Fibroblast of skin of right biceps (primary cell): Measurements from ENCODE around the gene CHRNA1.
A peak's percentile ranks its signal among the peaks of the same experiment; 100 is the strongest.

Experiments used
- DNase-seq: peaks from one replicate; pipeline ENCODE4 v3.0.0-alpha.2; 2013

The CHRNA1 gene

DNA sequence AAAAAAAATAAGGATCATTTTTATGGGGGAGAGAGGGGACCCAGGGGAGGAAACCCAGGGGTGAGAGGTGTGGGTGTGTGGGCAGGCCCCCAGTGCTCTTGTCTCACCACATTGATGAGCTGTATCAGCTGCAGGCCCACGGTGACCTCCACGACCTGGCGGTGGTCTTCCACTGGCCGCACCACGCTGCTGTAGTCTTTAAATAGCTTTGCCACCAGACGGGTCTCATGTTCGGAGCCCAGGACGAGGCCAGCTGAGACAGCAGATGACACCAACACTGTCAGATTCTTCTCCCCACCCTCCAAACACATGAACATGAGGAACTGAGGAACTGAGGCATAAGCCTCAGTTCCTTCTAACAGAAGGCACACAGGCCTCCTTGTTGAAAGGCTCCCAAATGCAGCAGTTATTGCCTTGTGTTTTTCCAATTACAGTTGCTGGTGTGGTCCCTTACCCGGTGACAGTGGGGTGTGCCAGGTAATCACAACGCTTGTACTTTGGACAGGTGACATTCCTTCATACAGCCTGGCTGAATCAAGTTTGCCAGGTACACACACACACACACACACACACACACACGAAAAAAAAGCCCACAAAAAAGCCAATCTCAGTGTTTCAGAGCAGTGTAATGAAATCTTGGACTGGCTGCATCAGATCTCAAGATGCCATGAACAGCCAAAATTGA lies 4.7 kb downstream of the CHRNA1 start:
- DNase-seq: no peak

DNA sequence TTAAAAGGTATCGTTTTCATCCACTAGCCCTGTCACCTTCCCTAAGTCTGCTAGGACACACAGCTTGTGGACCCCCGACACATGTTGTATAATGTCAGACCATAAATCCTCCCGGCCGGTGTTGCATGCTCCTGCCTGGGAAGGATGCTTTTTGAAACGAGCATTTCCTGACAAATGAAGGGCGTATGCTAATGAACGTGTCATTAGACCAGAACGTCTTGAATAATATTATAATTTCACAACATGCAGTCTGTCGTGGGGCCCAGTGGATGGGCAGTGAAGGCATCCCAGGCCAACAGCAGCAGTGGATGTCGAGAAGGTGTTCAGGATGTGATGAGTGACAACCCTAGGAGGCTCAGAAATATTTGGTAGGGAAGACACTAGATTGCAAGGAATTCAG lies 7.5 kb downstream of the CHRNA1 start:
- no peak for DNase-seq

DNA sequence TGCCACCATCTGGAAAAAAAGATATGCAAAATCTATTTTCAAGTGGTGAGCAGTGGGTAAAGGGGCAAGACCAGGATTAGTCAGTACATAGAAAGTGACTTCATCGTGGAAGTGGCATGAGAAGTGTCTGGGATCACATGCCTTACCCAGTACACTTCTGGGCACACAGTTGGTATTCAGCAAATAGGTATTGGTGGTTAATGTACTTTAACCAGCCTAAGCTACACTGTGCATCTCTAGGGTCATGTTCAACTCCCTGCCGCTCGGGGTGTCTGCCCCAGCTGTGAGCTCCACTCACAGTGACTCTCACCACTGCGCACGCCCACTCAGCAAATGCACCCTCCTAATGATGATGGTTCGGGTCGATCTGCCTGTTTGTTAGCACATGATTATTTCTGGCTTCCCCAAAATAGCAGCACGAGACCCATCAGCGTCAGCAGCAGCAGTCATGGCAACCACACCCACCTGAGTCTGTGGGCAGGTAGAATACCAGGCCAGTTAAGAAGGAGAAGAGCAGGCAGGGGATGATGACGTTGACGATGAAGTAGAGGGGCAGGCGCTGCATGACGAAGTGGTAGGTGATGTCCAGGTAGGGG lies 11.1 kb downstream of the CHRNA1 start:
- no peak for DNase-seq

DNA sequence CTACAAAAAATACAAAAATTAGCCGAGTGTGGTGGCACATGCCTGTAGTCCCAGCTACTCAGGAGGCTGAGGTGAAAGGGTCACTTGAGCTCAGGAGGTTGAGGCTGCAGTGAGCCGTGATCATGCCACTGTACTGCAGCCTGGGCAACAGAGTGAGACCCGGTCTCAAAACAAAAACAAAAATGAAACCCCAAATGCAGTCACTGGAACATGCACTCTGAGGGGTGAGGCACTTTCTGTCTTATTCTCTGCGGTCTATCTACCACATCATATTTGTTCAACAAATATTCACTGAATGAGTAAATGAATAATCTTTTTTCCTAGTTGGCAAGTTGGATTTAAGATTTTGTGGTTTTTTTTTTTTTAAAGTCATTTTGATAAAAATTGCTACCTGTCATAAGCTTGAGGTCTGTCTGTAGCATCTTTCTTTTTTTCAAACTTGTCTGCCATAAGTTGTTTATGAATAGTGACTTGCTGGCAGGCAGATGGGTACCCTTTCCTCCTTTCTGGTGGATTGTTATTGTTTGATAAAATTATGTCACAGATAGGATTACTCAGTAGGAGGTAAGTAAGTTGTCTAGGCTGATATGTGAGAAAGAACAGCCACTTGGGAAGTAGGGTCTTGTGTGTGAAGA lies 11.8 kb downstream of the CHRNA1 start:
- DNase-seq: no peak

DNA sequence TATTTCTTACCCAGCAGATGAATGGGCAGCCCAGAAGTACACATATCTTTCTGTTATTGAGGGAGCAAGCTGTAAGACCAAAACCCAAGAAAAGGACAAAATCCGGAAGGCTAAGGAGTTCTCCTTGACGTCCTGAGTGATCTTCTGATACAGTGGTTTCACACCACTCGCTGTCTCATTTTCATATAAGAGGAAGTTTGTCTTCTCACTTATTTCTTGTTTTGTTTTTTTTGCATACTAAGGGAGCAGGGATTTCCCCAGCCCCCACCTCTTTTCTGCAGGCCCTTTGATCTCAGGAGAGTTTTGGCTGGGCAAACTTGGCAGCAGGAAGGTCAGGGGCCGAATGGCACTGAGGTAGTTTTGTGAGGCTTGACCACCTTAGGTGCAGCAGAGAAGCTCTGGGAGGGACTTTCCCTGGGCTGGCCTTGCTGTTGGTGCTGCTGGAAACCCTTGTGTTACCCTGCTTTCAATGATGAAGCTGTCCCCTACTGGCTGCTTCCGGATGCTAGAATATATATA lies 13.3 kb downstream of the CHRNA1 start:
- DNase-seq: no peak

DNA sequence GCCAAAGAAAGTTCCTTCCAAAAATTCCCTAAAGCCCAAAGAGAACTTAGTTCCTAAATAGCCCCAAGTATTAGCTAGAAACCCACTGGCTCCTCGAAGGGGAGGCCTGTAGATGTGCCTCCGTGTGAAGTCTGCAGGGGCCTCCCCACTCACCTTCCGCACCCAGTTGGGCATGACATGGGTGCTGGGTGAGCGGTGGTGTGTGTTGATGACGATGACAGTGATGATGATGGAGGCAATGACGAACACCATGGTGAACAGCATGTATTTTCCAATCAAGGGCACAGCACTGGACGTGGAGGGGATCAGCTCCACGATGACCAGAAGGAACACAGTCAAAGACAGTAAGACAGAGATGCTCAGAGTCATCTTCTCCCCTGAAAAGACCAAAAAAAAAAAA lies 14.5 kb downstream of the CHRNA1 start:
- no peak for DNase-seq

DNA sequence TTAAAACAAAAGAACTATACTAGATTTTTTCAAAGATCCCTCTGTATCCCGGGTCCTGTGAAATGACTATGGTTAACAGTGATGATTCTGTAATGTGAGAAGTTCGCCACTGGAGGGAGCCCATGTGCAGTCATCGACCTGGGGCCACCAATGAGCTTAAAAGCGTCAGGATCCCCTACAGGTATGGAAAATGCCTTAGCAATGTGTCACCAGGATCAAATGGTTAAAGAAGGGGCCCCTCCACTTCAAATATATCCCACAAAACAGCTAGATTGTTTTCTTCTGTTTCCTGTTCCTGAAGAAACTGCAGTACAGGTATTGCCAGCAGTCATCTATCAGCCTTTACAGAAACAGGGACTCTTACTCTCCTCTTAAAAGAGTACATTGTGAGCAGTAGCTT lies 15.3 kb downstream of the CHRNA1 start:
- peak; percentile 50 for DNase-seq

DNA sequence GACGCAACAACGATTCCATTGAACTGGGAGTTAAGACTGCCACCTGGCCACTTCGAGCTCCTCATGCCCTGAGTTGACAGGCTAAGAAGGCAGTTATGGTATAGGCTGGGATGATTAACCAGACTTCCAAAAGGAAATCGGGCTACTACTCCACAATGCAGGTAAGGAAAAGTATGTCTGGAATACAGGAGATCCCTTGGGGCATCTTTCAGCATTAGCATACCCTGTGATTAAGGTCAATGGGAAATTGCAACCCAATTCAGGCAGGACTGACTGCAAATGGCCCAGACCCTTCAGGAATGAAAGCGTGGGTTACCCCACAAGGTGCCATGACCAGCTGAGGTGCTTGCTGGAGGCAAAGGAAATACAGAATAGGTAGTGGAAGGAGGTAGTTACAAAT lies 19.1 kb downstream of the CHRNA1 start:
- no peak for DNase-seq

DNA sequence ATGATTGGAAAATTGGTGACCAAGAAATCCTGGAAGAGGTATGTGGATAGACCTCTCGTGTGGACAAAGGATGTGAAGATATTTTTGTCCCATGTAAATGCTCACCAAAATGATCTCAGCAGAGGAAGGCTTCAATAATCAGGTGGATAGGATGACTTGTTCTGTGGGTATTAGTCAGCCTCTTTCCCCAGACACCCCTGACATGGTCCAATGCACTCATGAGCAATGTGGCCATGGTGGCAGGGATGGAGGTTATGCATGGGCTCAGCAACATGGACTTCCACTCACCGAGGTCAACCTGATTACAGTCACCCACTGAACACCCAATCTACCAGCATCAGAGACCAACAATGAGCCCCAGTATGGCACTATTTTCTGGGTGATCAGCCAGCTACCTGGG lies 20.2 kb downstream of the CHRNA1 start:
- DNase-seq: no peak

DNA sequence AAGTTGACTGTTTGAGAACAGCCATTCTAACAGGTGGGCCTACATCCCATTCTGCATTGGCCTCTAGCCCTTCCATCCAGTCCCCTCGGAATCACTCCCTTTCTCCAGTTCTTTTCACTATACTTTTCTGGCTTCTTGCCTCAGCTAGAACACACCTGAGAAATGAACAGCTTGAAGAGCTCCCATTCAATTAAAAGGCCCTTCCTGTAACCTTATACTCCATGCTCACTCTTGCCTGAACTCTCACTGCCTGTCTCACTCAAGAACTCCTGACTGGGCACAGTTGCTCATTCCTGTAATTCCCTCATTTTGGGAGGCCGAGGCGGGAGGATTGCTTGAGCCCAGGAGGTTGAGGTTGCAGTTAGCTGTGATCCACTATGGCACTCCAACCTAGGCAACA lies 23.6 kb downstream of the CHRNA1 start:
- no peak for DNase-seq

DNA sequence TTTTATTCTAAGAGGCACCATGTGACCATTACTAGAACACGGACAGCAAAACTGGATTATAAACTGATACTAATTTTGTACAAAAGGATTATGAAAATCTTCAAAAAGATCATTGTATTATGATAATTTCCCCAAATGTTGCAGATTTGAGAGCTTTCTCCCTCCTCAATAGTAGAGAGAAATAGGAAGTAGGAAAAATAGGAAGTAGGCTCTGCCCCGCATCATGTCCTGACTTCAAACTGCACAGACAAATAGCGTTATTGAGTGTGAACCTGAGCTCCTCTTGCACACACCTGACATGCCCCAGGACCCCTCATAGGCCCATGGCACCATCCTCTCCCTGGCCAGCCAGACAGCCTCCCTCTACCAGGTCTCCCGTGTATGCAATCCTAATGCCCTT lies 25.4 kb downstream of the CHRNA1 start:
- no peak for DNase-seq

DNA sequence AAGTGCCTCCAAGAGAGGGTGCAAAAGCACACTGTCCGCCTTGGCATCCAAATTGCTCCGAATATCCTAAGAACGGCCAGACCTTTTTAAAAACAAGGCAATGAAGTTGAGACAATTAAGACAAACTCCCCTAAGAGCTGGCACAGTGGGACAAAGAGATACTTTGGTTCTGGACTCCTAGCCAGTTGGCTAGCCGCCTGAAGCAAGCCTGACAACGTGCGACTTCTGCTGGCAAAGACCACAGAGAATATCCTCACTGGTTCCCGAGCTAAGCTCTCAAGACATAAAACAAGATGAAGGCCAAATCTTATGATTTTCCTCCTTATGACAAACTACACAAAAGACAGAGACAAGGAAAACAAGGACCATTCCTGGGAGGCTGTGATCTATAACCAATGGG lies 32.7 kb downstream of the CHRNA1 start:
- DNase-seq: no peak

DNA sequence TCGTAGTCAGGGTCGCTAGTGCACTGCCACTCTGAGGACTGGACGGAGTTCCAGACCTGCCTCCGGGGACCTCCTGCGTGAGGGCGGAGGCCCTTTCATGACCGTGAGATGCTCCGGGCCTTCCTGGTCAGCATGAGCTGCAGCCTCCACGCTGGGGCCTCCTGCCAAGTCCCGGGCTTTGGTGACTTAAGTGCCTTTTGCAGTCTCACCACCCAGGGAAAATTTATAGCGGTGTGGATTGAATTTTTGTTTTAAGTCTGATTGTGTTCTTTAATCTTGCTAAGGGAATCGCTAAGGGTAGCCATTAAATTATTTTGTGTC lies 33.6 kb downstream of the CHRNA1 start:
- DNase-seq: no peak

DNA sequence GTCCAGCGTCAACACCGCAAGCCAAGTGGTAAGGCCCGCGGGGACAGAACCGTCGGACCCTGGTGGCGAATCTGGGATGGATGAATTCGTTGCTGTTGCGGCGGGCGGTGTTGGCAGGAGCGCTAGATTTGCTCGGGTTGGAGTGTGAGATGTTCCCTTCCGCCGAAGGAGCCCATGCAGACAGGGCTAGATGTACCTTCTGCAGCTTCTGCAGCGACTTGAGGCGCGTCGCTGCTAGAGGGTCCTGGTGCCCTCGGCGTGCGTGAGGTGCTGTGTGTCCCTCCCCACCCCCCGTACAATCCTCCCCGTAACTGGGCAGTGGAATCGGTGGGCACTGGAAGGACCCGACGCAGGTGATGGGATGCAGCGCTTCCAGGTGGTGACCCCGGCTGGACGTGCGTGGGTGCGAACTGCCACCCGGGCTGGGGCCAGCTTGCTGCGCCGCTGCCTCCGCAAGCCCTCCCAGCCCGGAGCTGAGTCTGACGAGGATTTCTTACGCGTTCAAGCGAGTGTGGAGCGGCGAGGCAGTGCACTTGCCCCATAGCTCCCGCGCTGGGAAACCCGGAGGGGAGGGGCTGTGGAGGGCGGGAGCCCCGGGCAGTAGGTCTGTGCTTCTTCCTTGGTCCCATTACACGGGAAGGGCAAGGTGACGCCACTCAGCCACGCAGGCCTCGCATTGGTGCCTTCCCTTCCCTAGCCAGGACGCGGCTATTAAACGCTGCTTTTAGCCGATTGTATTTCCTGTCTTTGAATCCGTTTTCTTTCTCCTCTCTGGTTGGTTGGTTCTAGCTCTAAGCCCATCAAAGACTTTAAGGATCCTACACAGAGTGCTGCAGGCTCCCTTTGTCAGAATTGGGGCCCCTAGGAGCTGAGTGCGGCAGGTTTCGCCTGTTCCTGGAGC lies 34.2 kb downstream of the CHRNA1 start:
- no peak for DNase-seq

DNA sequence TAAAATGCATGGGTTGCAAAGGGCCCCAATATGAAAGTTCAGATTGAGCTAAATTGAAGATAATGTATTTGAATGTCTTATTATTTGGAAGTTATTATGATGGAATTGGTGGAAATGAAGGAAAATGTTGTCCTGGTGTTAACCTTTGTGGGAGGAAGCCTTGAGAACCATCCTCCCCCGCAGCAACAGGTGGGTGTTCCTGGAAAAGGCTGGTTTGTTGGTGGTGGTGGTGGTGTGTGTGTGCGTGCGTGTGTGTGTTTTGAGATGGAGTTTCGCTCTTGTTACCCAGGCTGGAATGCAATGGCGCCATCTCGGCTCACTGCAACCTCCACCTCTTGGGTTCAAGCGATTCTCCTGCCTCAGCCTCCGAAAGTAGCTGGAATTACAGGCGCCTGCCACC lies 36.2 kb downstream of the CHRNA1 start:
- DNase-seq: no peak

DNA sequence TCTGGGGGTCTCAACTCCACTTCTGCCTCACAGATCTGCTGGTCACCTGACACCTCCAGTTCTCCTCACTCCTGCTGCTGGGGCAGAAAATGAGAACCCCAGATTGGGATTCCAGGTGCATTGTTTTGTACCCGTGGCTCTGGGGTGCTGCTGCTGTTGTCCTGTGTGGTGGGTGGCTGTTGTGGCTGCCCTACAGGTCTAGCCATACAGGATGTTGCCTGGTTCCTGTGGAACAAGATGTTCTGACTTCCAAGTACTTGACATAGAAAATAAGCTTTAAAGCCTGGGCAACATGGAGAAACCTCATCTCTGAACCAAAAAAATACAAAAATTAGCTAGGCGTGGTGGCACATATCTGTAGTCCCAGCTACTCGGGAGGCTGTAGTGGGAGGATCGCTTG lies 38.1 kb downstream of the CHRNA1 start:
- no peak for DNase-seq

DNA sequence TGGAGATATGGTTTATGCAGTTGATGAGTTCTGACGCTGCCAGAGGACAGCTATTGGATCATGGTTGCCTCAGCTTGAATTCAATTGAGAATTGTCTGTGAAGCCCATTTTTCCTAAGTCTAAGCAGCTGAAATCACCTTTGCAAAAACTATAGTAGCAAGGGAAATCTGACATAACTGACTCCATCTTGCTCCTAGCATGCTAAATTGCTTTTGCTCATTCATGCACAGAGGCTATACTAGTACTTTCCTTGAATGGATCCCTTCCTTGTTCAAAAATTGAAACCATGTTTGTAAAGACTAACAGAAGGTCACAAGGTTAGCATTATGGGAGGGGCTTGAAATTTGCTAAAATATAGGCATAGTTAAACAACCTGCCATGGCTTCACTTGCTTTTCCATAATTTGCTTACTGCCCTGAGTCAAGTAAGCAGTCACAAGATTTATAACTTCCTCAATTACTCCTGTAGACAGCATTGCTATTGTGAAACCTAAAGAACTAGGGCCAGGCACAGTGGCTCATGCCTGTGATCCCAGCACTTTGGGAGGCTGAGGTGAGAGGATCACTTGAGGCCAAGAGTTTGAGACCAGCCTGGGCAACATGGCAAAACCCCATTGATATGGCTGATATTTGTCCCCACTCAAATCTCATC lies 41.2 kb downstream of the CHRNA1 start:
- DNase-seq: no peak

DNA sequence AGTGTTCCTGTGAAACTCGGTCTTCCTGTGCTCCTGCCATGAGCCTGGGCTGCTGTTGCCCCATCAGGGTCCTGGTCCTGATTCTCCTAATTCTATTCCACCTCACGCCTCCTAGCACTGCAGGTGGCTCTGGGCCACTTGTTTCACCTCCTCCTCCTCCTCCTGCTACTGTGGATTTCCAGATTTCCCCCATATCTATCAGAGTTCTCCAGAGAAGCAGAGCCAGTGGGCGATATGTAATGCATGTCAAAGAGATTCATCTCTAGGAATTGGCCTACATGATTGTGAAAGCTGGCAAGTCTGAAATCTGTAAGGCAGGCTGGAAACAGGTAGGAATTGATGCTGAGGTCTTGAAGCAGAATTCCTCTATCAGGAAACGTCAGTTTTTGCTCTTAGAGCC lies 45.3 kb downstream of the CHRNA1 start:
- DNase-seq: no peak

DNA sequence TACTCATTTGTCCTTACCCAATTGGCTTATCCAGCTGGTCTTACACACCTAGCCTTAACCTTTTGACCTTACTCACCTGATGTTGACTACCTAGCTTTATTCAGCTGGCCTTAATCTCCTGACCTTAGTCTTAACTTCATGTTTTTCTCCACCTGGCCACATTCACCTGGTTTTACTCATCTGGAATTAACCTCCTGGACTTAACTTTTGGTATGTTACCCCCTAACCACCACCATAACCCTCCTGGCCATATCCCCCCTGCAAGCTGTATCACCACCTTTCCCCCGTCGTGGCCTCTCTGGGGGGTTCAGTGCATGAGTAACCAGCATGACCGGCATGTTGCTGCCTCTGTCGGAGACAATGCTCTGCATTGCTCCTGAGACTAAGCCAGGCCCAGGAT lies 45.7 kb downstream of the CHRNA1 start:
- no peak for DNase-seq

DNA sequence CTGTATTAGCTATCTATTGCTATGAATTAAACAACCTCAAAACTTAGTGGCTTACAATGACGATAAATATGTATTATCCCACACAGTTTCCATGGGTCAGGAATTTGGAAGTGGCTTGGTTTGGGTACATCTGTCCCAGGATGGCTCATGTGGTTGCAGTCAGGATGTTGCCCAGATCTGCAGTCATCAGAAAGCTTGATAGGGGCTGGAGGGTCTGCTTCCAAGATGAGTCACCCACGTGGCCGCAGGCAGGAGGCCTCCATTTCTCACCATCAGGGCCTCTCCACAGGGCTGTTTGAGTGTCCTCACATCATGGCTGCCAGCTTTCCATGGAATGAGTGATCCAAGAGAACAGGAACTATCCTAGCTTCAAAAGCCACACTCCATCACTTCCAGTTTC lies 46.4 kb downstream of the CHRNA1 start:
- peak; percentile 8 for DNase-seq

DNA sequence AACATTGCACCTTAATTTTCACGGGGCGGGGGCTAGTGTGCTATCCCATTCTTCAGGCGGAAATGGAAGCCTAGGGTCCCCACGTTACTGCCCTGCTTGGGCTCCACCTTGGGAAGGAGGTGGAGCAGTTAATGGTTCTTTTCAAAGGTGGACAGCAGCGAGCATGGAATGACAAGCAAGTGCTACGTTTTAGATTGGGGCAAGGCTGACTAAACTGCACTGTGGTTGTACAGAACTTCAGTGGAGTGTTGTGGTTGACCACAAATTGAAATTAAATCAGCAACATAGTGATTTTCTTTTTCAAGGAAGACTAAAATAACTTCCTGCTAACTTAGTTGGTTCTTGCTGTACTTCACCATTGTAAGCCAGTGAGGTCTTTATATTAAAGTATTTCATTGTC lies 47.0 kb downstream of the CHRNA1 start:
- DNase-seq: peak; percentile 73

DNA sequence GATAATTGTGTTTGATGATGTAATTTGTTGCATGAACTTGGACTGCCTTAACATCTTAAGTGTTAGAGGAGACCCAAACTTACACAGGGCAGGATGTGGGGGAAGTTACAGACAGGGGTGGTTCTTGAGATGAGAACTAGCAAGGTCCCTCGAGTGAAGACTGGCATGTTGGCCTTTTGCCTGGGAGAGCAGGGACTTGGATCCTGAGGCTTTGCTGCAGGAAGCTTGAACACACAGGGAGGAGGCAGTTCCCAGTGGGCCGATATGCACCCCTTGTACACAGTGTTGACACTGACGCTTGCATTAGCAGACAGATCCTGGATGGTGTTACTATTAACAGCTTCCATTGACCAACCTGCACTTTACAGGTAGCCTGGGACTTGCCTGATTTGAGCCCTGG lies 47.5 kb downstream of the CHRNA1 start:
- DNase-seq: no peak

DNA sequence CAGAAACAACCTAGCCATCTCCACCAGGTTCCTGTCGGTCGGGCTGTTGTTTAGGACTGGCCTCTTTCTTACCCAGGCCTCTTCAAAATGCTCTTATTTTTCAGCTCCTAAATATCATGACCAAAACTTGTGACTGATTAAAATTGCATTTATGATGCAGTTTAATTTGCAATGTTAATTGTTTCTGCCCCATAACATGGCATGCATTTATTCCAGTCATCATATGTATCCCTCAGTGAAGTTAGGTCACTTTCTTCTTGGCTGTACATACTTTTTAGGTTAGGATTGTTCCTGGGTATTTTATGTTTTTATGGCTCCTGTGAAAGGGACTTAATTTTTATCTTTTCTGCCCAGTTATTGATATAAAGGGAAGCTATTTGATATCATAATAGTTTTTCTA lies 50.6 kb downstream of the CHRNA1 start:
- no peak for DNase-seq
